Mesenteric fat pad (tissue), 1 donor: ENCODE data around the gene GRHL1. TPM values are rescaled to one million over a fixed set of nuclear protein-coding genes. Genes with fewer than 3 reads are reported as not detected.
"Not testable (repeated sequence)": the region's sequence is repeated elsewhere in the genome, so short reads cannot be mapped to it uniquely, and the experiment has no call there.

Source experiments
- DNase-seq: peaks from one replicate; pipeline ENCODE4 v3.0.0-alpha.2; 2020; ENCODE audit warnings: low spot score
- total RNA-seq: library from RNA; stranded (reverse); fragmentation: NEBNext Ultra II Directional; extraction: Animal tissue kit (Norgen Biotek cat#: 25700); gene quantifications from one replicate; pipeline ENCODE4 v1.2.1, GENCODE V29; 2021
- donor health status: DM: yes; HTN: yes; CAD: no.

GRHL1 gene
- total RNA-seq, 1 donor from 2014 or later = 18.0 TPM

GRCh38 chr2:10007921-10008808 lies 56.7 kb downstream of the GRHL1 start:
- peak; percentile 84 for DNase-seq

GRCh38 chr2:10008809-10009176 lies 57.3 kb downstream of the GRHL1 start:
- DNase-seq = no peak

- DNase-seq = no peak
Measured at GRCh38 chr2:10009271-10009810, 57.8 kb downstream of the GRHL1 start.

GRCh38 chr2:10009811-10010781 lies 58.6 kb downstream of the GRHL1 start:
- DNase-seq = no peak

- DNase-seq = not testable (repeated sequence)
Measured at GRCh38 chr2:10010861-10011605, 59.5 kb downstream of the GRHL1 start.

- DNase-seq = not testable (repeated sequence)
Measured at GRCh38 chr2:10011606-10012325, 60.3 kb downstream of the GRHL1 start.

GRCh38 chr2:10012366-10012962 lies 61.0 kb downstream of the GRHL1 start:
- DNase-seq = not testable (repeated sequence)

GRCh38 chr2:10012963-10013461 lies 61.5 kb downstream of the GRHL1 start:
- no peak for DNase-seq

- DNase-seq = not testable (repeated sequence)
Measured at GRCh38 chr2:10013651-10014417, 62.3 kb downstream of the GRHL1 start.

- DNase-seq = no peak
Measured at GRCh38 chr2:10014418-10015190, 63.1 kb downstream of the GRHL1 start.

GRCh38 chr2:10015376-10015989 lies 64.0 kb downstream of the GRHL1 start:
- not testable (repeated sequence) for DNase-seq

- DNase-seq = no peak
Measured at GRCh38 chr2:10016001-10016801, 64.7 kb downstream of the GRHL1 start.

GRCh38 chr2:10016802-10017258 lies 65.3 kb downstream of the GRHL1 start:
- no peak for DNase-seq

- no peak for DNase-seq
Measured at GRCh38 chr2:10017313-10017941, 65.9 kb downstream of the GRHL1 start.

GRCh38 chr2:10019174-10019573 lies 67.7 kb downstream of the GRHL1 start:
- DNase-seq = no peak
